ENCODE data around the gene SLC2A9.

SLC2A9 gene

GRCh38 chr4:9968472-9968871, 52.8 kb downstream of the SLC2A9 start:
- Histone ChIP-seq H4K20me1 (ENCODE audit: insufficient read depth, low read length, poor library complexity, severe bottlenecking) (no peaks in the 10 kb centered on the region), H3K9ac (ENCODE audit: low read depth, low read length, poor library complexity, severe bottlenecking) (no peak overlapping the region), H3K4me2 (ENCODE audit: low read depth, low read length, poor library complexity, severe bottlenecking) (no peak overlapping the region), H3K9me2 (replicated peaks; ENCODE audit: low read depth, low read length) (no peaks in the 10 kb centered on the region), H3K4me1 (ENCODE audit: insufficient read depth, low read length, poor library complexity, severe bottlenecking) (no peaks in the 10 kb centered on the region), H3F3A (ENCODE audit: low read depth) (no peaks in the 10 kb centered on the region), H3K4me3 (ENCODE audit: low read length, poor library complexity, severe bottlenecking) (no peak overlapping the region), H3K36me3 (ENCODE audit: insufficient read depth, low read length) (no peaks in the 10 kb centered on the region), H3K79me2 (ENCODE audit: insufficient read depth, low read length) (no peaks in the 10 kb centered on the region), H3K9me3 (ENCODE audit: insufficient read depth, low read depth, low read length) (no peaks in the 10 kb centered on the region), H3K27me3 (ENCODE audit: insufficient read depth, low read length, poor library complexity, severe bottlenecking) (no peaks in the 10 kb centered on the region), H2AFZ (ENCODE audit: low read length) (no peak overlapping the region)
- TF ChIP-seq EZH2phosphoT487 (IDR thresholded peaks at IDR 0.05; ENCODE audit: borderline replicate concordance) = no peak
- TF ChIP-seq CTCF (conservative IDR thresholded peaks at IDR 0.05; ENCODE audit: low read length) = no peak

DNA sequence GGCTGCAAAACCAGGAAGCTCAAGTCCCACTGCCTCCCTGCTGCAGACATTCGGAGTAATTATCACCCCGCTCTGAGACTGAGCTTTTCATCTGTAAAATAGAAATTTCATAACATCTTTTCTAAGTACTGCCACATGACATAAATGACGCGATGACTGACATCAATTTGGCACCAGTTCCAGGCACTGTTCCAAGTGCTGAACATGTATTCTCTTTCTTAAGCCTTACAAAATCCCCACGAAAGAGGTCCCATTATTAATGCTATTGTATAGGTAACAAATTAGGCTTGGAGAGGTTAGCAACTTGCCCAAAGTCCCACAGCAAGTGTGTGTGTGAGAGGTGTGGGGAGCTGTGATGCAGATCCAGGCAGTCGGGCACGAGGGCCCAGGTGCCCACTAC, 56.4 kb downstream of the SLC2A9 start:
- Histone ChIP-seq H2AFZ (ENCODE audit: low read length) (no peak overlapping the region), H3K4me3 (ENCODE audit: low read length, poor library complexity, severe bottlenecking) (no peak overlapping the region), H3K9ac (ENCODE audit: low read depth, low read length, poor library complexity, severe bottlenecking) (no peak overlapping the region), H3K9me2 (replicated peaks; ENCODE audit: low read depth, low read length) (no peaks in the 10 kb centered on the region), H3K79me2 (ENCODE audit: insufficient read depth, low read length) (no peaks in the 10 kb centered on the region), H3K4me1 (ENCODE audit: insufficient read depth, low read length, poor library complexity, severe bottlenecking) (no peaks in the 10 kb centered on the region), H3F3A (ENCODE audit: low read depth) (no peaks in the 10 kb centered on the region), H3K9me3 (ENCODE audit: insufficient read depth, low read depth, low read length) (no peaks in the 10 kb centered on the region), H3K36me3 (ENCODE audit: insufficient read depth, low read length) (no peaks in the 10 kb centered on the region), H4K20me1 (ENCODE audit: insufficient read depth, low read length, poor library complexity, severe bottlenecking) (no peaks in the 10 kb centered on the region), H3K4me2 (ENCODE audit: low read depth, low read length, poor library complexity, severe bottlenecking) (no peak overlapping the region), H3K27me3 (ENCODE audit: insufficient read depth, low read length, poor library complexity, severe bottlenecking) (no peaks in the 10 kb centered on the region)
- TF ChIP-seq CTCF (conservative IDR thresholded peaks at IDR 0.05; ENCODE audit: low read length) (no peak), EZH2phosphoT487 (IDR thresholded peaks at IDR 0.05; ENCODE audit: borderline replicate concordance) (no peak)

GRCh38 chr4:9963328-9963727, 58.0 kb downstream of the SLC2A9 start:
- Histone ChIP-seq H2AFZ (ENCODE audit: low read length) (no peak overlapping the region), H4K20me1 (ENCODE audit: insufficient read depth, low read length, poor library complexity, severe bottlenecking) (no peaks in the 10 kb centered on the region), H3K4me3 (ENCODE audit: low read length, poor library complexity, severe bottlenecking) (no peak overlapping the region), H3K9ac (ENCODE audit: low read depth, low read length, poor library complexity, severe bottlenecking) (no peak overlapping the region), H3K79me2 (ENCODE audit: insufficient read depth, low read length) (no peaks in the 10 kb centered on the region), H3K4me1 (ENCODE audit: insufficient read depth, low read length, poor library complexity, severe bottlenecking) (no peaks in the 10 kb centered on the region), H3K4me2 (ENCODE audit: low read depth, low read length, poor library complexity, severe bottlenecking) (no peak overlapping the region), H3K9me3 (ENCODE audit: insufficient read depth, low read depth, low read length) (no peaks in the 10 kb centered on the region), H3K9me2 (replicated peaks; ENCODE audit: low read depth, low read length) (no peaks in the 10 kb centered on the region), H3K36me3 (ENCODE audit: insufficient read depth, low read length) (no peaks in the 10 kb centered on the region), H3F3A (ENCODE audit: low read depth) (no peaks in the 10 kb centered on the region), H3K27me3 (ENCODE audit: insufficient read depth, low read length, poor library complexity, severe bottlenecking) (no peaks in the 10 kb centered on the region)
- no peak for TF ChIP-seq CTCF (conservative IDR thresholded peaks at IDR 0.05; ENCODE audit: low read length)
- TF ChIP-seq EZH2phosphoT487 (IDR thresholded peaks at IDR 0.05; ENCODE audit: borderline replicate concordance) = no peak

All from Loucy (cell line).